Esophagus mucosa (tissue), 1 donor: ENCODE results near the gene C5AR1. TPM values are rescaled to one million over a fixed set of nuclear protein-coding genes. Genes with fewer than 3 reads are reported as not detected.
"Not testable (repeated sequence)": the region's sequence is repeated elsewhere in the genome, so short reads cannot be mapped to it uniquely, and the experiment has no call there.

Source experiments
- ATAC-seq: fragments of 200-7000 bp; cut with Tn5 transposase; one replicate; pipeline ENCODE4 v1.9.1; 2020
- total RNA-seq: library from RNA; stranded (reverse); gene quantifications from one replicate; pipeline ENCODE4 v1.2.4, GENCODE V29; 2023
- donor health status: DM: yes; HTN: yes; CAD: no.

C5AR1 gene
- 1.1 TPM for total RNA-seq

DNA sequence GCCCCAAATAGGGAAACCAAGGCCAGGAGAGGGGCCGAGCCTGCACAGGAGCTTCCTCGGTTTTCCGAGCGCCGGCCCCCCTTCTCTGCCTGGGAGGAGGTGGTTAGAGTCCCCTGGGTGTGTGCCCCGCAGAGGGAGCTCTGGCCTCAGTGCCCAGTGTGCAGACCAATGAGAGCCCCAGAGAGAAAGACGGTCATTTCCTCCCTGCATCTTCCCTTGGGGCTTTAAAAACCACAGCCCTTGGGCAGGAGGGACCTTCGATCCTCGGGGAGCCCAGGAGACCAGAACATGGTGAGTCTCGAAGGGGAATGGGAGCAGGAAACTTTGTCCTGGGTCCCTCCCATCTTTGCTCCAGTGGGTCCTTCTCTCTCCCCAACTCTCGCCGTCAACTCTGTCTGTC, at the start of gene C5AR1:
Gene C5AR1, plus strand, starts transcription at position 254 of the 400 bp plus-strand sequence. Its CDS starts 35 bp downstream, at position 289.
- ATAC-seq = no peak

DNA sequence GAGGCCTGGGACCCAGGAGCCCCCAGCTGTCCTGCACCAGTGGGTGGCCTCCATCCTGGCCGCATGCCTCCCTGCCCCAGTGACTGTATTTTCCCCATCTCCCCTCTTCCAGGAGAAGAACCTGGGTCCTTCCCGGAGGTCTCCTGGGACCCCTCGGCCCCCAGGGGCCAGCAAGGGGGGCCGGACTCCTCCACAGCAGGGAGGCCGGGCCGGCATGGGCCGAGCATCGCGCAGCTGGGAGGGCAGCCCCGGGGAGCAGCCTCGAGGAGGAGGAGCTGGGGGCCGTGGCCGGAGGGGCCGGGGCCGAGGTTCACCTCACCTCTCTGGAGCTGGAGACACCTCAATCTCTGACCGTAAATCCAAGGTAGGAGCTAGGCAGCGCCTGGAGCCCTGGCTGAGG, 49.2 kb upstream of the C5AR1 start:
- ATAC-seq = no peak

GRCh38 chr19:47261946-47262793, 47.5 kb upstream of the C5AR1 start:
- ATAC-seq = not testable (repeated sequence)

- no peak for ATAC-seq
Measured at GRCh38 chr19:47264629-47265028, 45.0 kb upstream of the C5AR1 start.

GRCh38 chr19:47266401-47266941, 43.2 kb upstream of the C5AR1 start:
- ATAC-seq = no peak

DNA sequence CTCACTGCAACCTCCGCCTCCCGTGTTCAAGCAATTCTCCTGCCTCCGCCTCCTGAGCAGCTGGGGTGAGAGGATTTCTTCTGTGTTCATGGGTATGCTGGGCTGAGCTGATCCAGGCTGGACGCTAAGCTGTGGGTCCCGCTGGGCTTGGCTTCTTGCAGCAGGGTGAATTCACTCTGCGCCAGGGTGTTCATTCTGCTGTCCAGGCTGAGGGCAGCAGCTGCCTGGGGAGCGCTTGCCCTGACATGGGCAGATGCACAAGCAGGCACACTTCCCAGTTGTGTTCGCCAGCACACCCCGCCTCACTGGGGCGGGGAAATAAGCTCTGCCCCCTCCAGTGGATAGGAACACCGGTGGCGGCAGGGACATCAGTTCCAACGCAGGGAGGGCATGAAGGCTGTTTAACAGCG, 42.3 kb upstream of the C5AR1 start:
- no peak for ATAC-seq

DNA sequence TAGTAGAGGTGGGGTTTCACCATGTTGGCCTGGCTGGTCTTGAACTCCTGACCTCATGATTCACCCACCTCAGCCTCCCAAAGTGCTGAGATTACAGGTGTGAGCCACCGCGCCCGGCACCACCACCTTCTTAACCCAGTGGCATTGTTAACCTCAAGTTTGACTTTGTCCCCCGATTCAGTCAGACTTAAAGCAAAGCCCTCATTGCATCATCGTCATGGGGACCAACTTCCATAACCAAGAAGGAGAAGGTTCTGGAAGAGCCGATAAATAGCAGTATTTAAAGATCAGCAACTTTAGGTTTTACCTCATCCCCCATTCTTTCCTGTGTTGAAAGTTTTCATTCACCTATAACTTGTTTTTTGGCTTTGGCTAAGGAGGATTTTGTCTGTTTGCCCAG, 41.6 kb upstream of the C5AR1 start:
- no peak for ATAC-seq

DNA sequence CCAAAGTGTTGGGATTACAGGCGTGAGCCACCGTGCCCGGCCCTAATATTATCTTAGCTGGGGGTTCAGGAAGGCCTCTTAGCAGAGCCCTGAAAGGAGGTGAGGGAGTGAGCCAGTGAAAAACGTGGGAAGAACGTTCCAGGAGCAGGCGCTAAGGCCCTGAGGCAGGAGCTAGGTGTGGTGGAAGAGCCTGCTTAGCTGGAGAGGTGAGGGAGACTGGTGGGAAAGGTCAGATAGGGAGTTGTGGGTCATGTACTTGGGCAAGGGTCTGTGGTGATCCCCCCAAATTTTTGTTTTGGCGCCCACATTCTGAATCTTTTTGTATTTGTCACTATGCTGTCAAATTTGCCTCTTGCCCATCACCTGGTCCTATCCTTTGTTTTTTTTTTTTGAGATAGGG, 40.1 kb upstream of the C5AR1 start:
- no peak for ATAC-seq

DNA sequence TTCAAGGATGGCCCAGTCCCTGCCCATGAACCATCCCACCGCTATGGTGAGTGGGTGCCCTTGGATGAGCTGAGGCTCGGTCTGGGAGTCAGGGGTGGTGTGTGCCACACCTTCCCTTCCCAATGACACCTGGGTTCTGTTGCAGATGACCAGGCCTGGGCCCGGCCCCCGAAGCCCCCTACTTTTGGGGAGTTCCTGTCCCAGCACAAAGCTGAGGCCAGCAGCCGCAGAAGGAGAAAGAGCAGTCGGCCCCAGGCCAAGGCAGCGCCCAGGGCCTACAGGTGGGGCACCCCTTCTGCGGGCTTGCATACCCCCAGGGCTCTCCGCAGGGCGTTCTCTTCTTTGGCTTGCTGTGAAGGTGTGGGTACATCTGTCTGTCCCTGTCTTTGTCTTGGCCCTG, 39.3 kb upstream of the C5AR1 start:
- ATAC-seq = no peak

- ATAC-seq = no peak
Measured at GRCh38 chr19:47271949-47272348, 37.7 kb upstream of the C5AR1 start.

DNA sequence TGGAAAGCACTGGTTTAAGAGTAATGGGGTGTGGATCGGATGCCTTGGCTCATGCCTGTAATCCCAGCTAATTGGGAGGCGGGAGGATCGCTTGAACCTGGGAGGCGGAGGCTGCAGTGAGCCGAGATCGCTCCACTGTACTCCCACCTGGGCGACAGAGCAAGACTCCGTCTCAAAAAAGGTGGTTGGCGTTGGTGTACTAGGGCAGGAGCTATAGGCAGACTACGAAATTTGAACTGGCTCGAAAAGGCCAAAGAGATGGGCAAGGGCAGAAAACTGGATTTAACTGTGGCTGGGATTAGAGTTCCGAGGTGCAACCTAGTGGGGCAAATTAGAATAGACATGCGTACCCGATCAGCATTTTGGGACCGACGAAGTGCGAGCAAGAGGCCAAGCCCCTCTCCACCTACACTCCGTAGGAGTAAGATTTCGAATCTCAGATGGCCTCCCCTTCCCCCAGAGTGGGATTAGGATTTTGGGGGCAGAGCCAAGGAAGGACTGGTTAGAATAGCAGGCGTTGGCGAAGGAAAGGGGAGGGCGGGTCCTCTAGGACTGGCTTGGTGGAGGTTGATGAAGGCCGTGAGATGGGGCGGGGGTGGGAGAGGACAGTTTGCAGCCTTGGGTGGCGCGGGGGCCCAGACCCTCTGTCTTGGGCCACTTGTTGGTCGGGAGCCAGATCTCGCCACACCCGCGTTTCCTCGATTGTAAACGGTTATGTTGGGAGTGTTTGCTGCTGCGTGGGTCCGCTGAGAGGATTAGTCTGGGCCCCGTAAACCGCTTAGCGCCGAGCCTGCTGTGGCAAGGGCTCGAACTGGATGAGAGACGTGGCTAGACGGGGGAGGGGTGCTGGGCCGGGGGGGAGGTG, 37.0 kb upstream of the C5AR1 start:
- ATAC-seq = no peak

GRCh38 chr19:47273313-47274070, 36.2 kb upstream of the C5AR1 start:
- peak; percentile 80 for ATAC-seq

- peak; percentile 88 for ATAC-seq
Measured at GRCh38 chr19:47274071-47274890, 35.4 kb upstream of the C5AR1 start, which contains the start of gene INAFM1. Gene INAFM1 (plus strand): TSS chr19:47274885. CDS start chr19:47274920, 35 bp downstream.

- ATAC-seq = peak; percentile 6
Measured at GRCh38 chr19:47274891-47275761, 34.5 kb upstream of the C5AR1 start.

- no peak for ATAC-seq
Measured at GRCh38 chr19:47275791-47276461, 33.7 kb upstream of the C5AR1 start.

- not testable (repeated sequence) for ATAC-seq
Measured at GRCh38 chr19:47276513-47276912, 33.1 kb upstream of the C5AR1 start.

- ATAC-seq = peak; percentile 3
Measured at GRCh38 chr19:47280183-47280797, 29.4 kb upstream of the C5AR1 start.

DNA sequence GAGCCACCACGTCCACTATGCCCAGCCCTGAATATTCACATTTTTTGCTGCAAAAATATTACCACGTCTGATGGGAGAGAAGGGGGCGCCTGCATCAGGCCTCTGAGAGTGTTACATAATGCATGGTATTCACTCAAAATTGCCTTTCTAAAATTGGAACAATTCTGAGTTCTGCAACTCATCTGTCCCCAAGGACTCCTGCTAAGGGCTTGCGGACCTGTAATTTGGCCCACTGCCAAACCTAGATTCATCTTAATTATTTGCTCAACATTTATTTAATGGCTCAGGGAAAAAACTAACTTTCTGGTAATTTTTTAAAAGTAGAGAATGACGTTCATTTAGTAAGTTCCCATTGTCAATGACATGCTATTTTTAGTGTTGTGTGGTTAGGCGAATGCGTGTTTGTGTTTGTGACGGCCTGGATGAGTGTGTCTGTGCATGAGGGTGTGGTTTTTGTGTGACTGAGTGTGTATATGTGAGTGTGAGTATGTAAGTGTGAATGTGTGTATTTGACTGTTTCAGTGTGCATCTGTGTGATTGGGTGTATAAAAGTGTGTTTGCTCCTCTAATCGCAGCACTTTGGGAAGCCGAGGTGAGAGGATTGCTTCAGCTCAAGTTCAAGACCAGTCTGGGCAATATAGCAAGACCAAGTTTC, 26.1 kb upstream of the C5AR1 start:
- no peak for ATAC-seq
